ENCODE data around the gene UCN2.

DNA sequence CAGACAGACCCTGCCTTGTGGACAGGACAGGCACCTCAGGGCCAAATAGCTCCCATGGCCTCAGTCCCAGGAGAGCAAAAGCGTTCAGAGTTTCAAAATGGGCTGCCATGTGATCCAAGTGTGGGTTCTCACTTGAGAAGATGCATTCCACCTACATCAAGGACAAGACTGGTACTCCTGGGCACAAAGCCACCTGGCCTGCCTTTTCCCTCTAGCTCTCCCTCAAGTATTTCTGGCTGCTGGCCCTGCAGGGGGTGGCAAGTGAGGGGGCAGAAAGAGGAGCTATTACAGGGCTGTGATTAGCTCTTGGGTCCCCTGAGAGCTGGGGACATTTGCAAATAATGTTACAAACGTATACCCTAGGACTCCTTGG lies 38.0 kb upstream of the UCN2 start:
- TF ChIP-seq POLR2A (IDR thresholded peaks at IDR 0.05; ENCODE audit: low read depth, low read length), result no peak
- no peak for TF ChIP-seq POLR2AphosphoS5 (IDR thresholded peaks at IDR 0.05; ENCODE audit: low read depth, low read length)
- no peak for TF ChIP-seq TAF1 (IDR thresholded peaks at IDR 0.05; ENCODE audit: low read depth, low read length)
- TF ChIP-seq SPI1 (IDR thresholded peaks at IDR 0.05; ENCODE audit: low read depth, low read length), result no peak
- TF ChIP-seq POU2F2 (IDR thresholded peaks at IDR 0.05; ENCODE audit: low read depth, low read length), result no peak

All from GM12891 (cell line).